Measurements from ENCODE around the gene HIF3A. TPM values are rescaled to one million over a fixed set of nuclear protein-coding genes. Genes with fewer than 3 reads are reported as not detected.

The HIF3A gene
- total and polyA plus RNA-seq, 2 donors (not counting 3 experiments of a cell fraction or from before 2014, with no cell fraction given): 8.1 to 8.5 TPM

- H4K20me1 ChIP-seq (replicated peaks; ENCODE audit: control insufficient read depth, extremely low read depth, insufficient read depth, low read length): no peaks in the 10 kb centered on the region
- H3K79me2 ChIP-seq (ENCODE audit: control insufficient read depth, insufficient read depth, low read length): no peaks in the 10 kb centered on the region
- no peaks in the 10 kb centered on the region for H3K36me3 ChIP-seq (ENCODE audit: control insufficient read depth in 2 of 2, extremely low read depth in 1 of 2, insufficient read depth in 2 of 2, low read length in 2 of 2)
- no peak overlapping the region for H3K9ac ChIP-seq (replicated peaks; ENCODE audit: extremely low read depth, insufficient read depth, low read length)
- peak overlapping the region; percentile 15 for H3K4me2 ChIP-seq (ENCODE audit: insufficient read depth, low read length)
- CTCF ChIA-PET: interaction anchor here (0.9 to 5.3 kb wide), 6 partner anchors 16 to 255 kb away, joined by 3 to 119 read pairs (median 4); partner anchors contain the start of genes HIF3A and PPP5C
- H3K4me3 ChIP-seq (replicated peaks in 1 of 3; ENCODE audit: insufficient read depth in 1 of 3, low read depth in 1 of 3, low read length in 3 of 3): no peak overlapping the region
- peak; percentile 86 for FAIRE-seq
- BruUV-seq (replicated peaks): no TSS peak
- no peaks in the 10 kb centered on the region for H3K9me3 ChIP-seq (replicated peaks; ENCODE audit: control insufficient read depth, insufficient read depth, low read length)
- H3K27me3 ChIP-seq (ENCODE audit: control insufficient read depth in 2 of 2, insufficient read depth in 2 of 2, low read length in 2 of 2): peaks cover 0 to 4% of the 10 kb centered on the region in 2 experiments
- peaks cover 16% of the 10 kb centered on the region for H3K4me1 ChIP-seq (ENCODE audit: control insufficient read depth, extremely low read depth, insufficient read depth, low read length)
- POLR2A ChIA-PET: interaction anchor here (1.5 kb wide), 1 partner anchor 17 kb away, joined by 5 read pairs; no protein-coding TSS in a partner anchor
- H2AFZ ChIP-seq (ENCODE audit: low read depth, low read length): no peak overlapping the region
- dilution Hi-C loops (cut with MboI; ENCODE audit: extremely low pct_ligation_motif_present, low sequenced_read_pairs): no loop called here
- TF ChIP-seq MAX (IDR thresholded peaks at IDR 0.05; ENCODE audit: insufficient read depth, insufficient read length) (peak; percentile 17), FOS (IDR thresholded peaks at IDR 0.05; ENCODE audit: borderline replicate concordance, insufficient read depth, low read length) (peak; percentile 30), POLR2AphosphoS5 (IDR thresholded peaks at IDR 0.05; ENCODE audit: insufficient read depth, low read depth, low read length) (peak; percentile 78), JUN (IDR thresholded peaks at IDR 0.05; ENCODE audit: borderline replicate concordance, insufficient read depth, insufficient read length, low read depth) (peak; percentile 50), MYC (IDR thresholded peaks at IDR 0.05; ENCODE audit: low read depth, low read length) (no peak), POLR2A (IDR thresholded peaks at IDR 0.05; ENCODE audit: low read depth, low read length) (peak; percentile 62), GATA2 (IDR thresholded peaks at IDR 0.05; ENCODE audit: insufficient read depth, insufficient read length, low read depth, low read length) (peak; percentile 88), EZH2 (IDR thresholded peaks at IDR 0.05; ENCODE audit: borderline replicate concordance, low read depth, low read length, severe bottlenecking) (no peak), CTCF (IDR thresholded peaks at IDR 0.05; ENCODE audit: extremely low read depth in 1 of 2, insufficient read depth in 1 of 2, low read depth in 1 of 2, low read length in 2 of 2) (no peak)
- DNase-seq (ENCODE audit: low read depth, low spot score): peak; percentile 89
- no peaks in the 10 kb centered on the region for H3K9me1 ChIP-seq (replicated peaks; ENCODE audit: control insufficient read depth, extremely low read depth, insufficient read depth, low read length)
- intact Hi-C loops (cut with micrococcal nuclease): loop anchor here (2.0 kb wide), 1 partner anchor 15 kb away; no protein-coding TSS in a partner anchor
- peak overlapping the region; percentile 28 for H3K27ac ChIP-seq (ENCODE audit: insufficient read depth, low read depth, low read length)
These were observed 13.1 kb upstream of the HIF3A start for GRCh38 chr19:46283771-46284170.
